GM19351 (cell line): ENCODE data around the gene SMC6.

Experiments used
- ATAC-seq: cut with Tn5 transposase; IDR thresholded peaks from one replicate; pipeline ENCODE4 v1.9.1; 2021; ENCODE audit warnings: mild to moderate bottlenecking, moderate library complexity; ENCODE audit not compliant: unreplicated experiment

Gene SMC6

GRCh38 chr2:17652681-17653394, 100.8 kb downstream of the SMC6 start:
- ATAC-seq, result no peak

GRCh38 chr2:17649026-17649425, 104.6 kb downstream of the SMC6 start:
- no peak for ATAC-seq

- ATAC-seq, result no peak
These were observed 105.0 kb downstream of the SMC6 start for GRCh38 chr2:17648581-17648980.

- ATAC-seq, result no peak
These were observed 106.5 kb downstream of the SMC6 start for GRCh38 chr2:17646838-17647701.

- ATAC-seq, result peak; percentile 83
These were observed 107.5 kb downstream of the SMC6 start for GRCh38 chr2:17646081-17646554.

GRCh38 chr2:17644997-17645720, 108.5 kb downstream of the SMC6 start:
- ATAC-seq, result no peak

- no peak for ATAC-seq
These were observed 110.5 kb downstream of the SMC6 start for GRCh38 chr2:17643031-17643615.

GRCh38 chr2:17640406-17640805, 113.2 kb downstream of the SMC6 start:
- ATAC-seq, result no peak

GRCh38 chr2:17638196-17638743, 115.3 kb downstream of the SMC6 start:
- no peak for ATAC-seq

GRCh38 chr2:17637131-17637906, 116.3 kb downstream of the SMC6 start:
- peak; percentile 55 for ATAC-seq

- no peak for ATAC-seq
These were observed 117.4 kb downstream of the SMC6 start for GRCh38 chr2:17636257-17636656.

- ATAC-seq, result no peak
These were observed 118.6 kb downstream of the SMC6 start for GRCh38 chr2:17634997-17635396.

GRCh38 chr2:17630089-17630488, 123.5 kb downstream of the SMC6 start:
- no peak for ATAC-seq

GRCh38 chr2:17628349-17629261, 125.0 kb downstream of the SMC6 start:
- no peak for ATAC-seq

- ATAC-seq, result no peak
These were observed 126.2 kb downstream of the SMC6 start for GRCh38 chr2:17627434-17627833.

- peak; percentile 36 for ATAC-seq
These were observed 126.6 kb downstream of the SMC6 start for GRCh38 chr2:17626986-17627385.

GRCh38 chr2:17625446-17625845, 128.2 kb downstream of the SMC6 start:
- no peak for ATAC-seq

GRCh38 chr2:17621781-17622180, 131.8 kb downstream of the SMC6 start:
- ATAC-seq, result no peak

GRCh38 chr2:17620841-17621240, 132.8 kb downstream of the SMC6 start:
- no peak for ATAC-seq
